Astrocyte (in vitro differentiated cells and primary cell): ENCODE data around the gene PODN.

Source experiments
- EZH2 ChIP-seq: IDR thresholded peaks from 2 replicates; pipeline ENCODE4 v1.6.1; 2012; ENCODE audit warnings: mild to moderate bottlenecking, low read length, inconsistent platforms; ENCODE audit not compliant: insufficient read depth
- TF ChIP-seq, protein P1 (sequence below): IDR thresholded peaks from 2 replicates; pipeline ENCODE4 v1.5.1; 2011; ENCODE audit warnings: low read depth, mild to moderate bottlenecking, inconsistent platforms, low read length, moderate library complexity; ENCODE audit not compliant: insufficient read depth

DNA sequence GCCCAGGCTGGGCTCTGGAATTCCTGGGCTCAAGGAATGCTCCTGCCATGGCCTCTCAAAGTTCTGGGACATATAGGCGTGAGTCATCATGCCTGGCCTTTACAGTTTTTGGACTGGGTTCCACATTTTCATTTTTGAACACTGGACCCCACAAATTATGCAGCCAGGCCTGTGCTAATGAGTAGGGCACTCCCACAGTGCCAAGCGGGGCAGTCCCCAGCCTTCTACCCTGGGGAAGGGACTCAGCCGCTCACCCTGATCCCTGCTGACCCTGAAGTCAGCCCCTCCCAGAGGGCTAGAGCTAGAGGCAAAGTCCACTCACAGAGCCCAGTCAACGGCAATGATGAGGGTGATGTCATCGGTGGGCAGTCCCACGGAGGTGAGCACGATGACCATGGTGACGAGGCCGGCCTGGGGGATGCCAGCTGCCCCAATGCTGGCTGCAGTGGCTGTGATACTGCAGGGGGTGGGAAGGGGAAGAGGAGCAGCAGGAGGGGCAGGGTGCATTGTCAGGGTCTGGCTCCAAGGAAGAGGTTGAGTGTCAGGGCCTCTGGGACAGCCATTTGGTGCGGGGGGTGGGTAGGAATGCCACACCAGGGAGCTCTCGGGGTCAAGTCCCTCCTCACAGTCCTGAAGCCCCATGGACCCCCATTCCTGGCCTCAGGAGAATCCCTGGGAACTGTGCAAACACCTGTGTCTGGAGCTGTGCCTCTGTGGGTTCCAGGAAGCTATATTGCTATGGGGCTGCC lies 27.6 kb downstream of the PODN start:
- TF ChIP-seq, protein P1, sequence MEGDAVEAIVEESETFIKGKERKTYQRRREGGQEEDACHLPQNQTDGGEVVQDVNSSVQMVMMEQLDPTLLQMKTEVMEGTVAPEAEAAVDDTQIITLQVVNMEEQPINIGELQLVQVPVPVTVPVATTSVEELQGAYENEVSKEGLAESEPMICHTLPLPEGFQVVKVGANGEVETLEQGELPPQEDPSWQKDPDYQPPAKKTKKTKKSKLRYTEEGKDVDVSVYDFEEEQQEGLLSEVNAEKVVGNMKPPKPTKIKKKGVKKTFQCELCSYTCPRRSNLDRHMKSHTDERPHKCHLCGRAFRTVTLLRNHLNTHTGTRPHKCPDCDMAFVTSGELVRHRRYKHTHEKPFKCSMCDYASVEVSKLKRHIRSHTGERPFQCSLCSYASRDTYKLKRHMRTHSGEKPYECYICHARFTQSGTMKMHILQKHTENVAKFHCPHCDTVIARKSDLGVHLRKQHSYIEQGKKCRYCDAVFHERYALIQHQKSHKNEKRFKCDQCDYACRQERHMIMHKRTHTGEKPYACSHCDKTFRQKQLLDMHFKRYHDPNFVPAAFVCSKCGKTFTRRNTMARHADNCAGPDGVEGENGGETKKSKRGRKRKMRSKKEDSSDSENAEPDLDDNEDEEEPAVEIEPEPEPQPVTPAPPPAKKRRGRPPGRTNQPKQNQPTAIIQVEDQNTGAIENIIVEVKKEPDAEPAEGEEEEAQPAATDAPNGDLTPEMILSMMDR = no peak
- no peak for TF ChIP-seq EZH2
